OCI-LY1 (cell line): ENCODE data around the gene PRR13.

Experiments
- CTCF ChIP-seq: fragments of 200-600 bp; sonication (generic), shearing (Covaris generic); IDR thresholded peaks from 2 replicates; pipeline ENCODE4 v1.5.1; 2017; ENCODE audit warnings: mild to moderate bottlenecking, antibody characterized with exemption, low read length, moderate library complexity, mixed read lengths
- EZH2 ChIP-seq: fragments of 200-600 bp; sonication (generic), shearing (Covaris generic); IDR thresholded peaks from 2 replicates; pipeline ENCODE4 v1.8.0; 2017; ENCODE audit warnings: borderline replicate concordance, mixed run types, mild to moderate bottlenecking, antibody characterized with exemption, low read length, moderate library complexity, mixed read lengths

GRCh38 chr12:53468282-53468681, 26.7 kb downstream of the PRR13 start:
- no peak for TF ChIP-seq CTCF
- no peak for TF ChIP-seq EZH2
